ENCODE results near the gene CCDC187. TPM values are rescaled to one million over a fixed set of nuclear protein-coding genes. Genes with fewer than 3 reads are reported as not detected.
A peak's percentile ranks its signal among the peaks of the same experiment; 100 is the strongest.

The CCDC187 gene
- total RNA-seq, 1 experiment from 2014 or later: not detected

GRCh38 chr9:136343121-136343883 lies 39.4 kb upstream of the CCDC187 start:
- Histone ChIP-seq H3K4me1 (replicated peaks) (peaks cover 10% of the 10 kb centered on the region), H3K27ac (no peak overlapping the region), H3K9me3 (replicated peaks) (no peaks in the 10 kb centered on the region), H3K27me3 (replicated peaks) (no peaks in the 10 kb centered on the region), H3K4me3 (no peak overlapping the region), H3K36me3 (peaks cover 96% of the 10 kb centered on the region)
- no peak for DNase-seq (ENCODE audit: low read depth in 1 of 2, low spot score in 2 of 2)

- H3K4me1 ChIP-seq (replicated peaks): peaks cover 19% of the 10 kb centered on the region
- H3K27ac ChIP-seq: no peak overlapping the region
- H3K4me3 ChIP-seq: no peak overlapping the region
- no peaks in the 10 kb centered on the region for H3K9me3 ChIP-seq (replicated peaks)
- peaks cover 98% of the 10 kb centered on the region for H3K36me3 ChIP-seq
- DNase-seq (ENCODE audit: low read depth in 1 of 2, low spot score in 2 of 2): no peak
- no peaks in the 10 kb centered on the region for H3K27me3 ChIP-seq (replicated peaks)
Measured at GRCh38 chr9:136342181-136343120, 38.6 kb upstream of the CCDC187 start.

DNA sequence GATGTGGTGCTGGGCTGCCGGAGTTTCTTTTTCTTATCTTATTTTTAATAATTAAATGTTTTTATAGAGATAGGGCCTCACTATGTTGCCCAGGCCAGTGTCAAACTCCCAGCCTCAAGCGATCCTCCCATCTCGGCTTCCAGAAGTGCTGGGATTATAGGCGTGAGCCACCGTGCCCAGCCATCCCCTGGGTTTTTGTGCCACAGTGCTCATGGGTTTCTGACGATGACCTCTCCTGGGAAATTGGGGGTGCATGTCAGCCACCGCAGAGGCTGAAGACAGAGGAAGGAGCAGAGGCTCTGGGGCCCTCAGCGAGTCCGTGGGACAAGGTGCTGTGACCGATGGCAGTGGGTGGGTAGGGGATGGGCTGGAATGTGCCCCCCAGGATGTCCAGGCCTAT lies 37.9 kb upstream of the CCDC187 start:
- Histone ChIP-seq H3K27ac (no peak overlapping the region), H3K36me3 (peaks cover 98% of the 10 kb centered on the region), H3K4me1 (replicated peaks) (peaks cover 25% of the 10 kb centered on the region), H3K27me3 (replicated peaks) (no peaks in the 10 kb centered on the region), H3K9me3 (replicated peaks) (no peaks in the 10 kb centered on the region), H3K4me3 (no peak overlapping the region)
- DNase-seq (ENCODE audit: low read depth in 1 of 2, low spot score in 2 of 2): no peak

GRCh38 chr9:136341042-136341655 lies 37.3 kb upstream of the CCDC187 start:
- H3K4me3 ChIP-seq: no peak overlapping the region
- DNase-seq (ENCODE audit: low read depth in 1 of 2, low spot score in 2 of 2): no peak
- no peaks in the 10 kb centered on the region for H3K9me3 ChIP-seq (replicated peaks)
- peaks cover 96% of the 10 kb centered on the region for H3K36me3 ChIP-seq
- H3K27me3 ChIP-seq (replicated peaks): no peaks in the 10 kb centered on the region
- peaks cover 32% of the 10 kb centered on the region for H3K4me1 ChIP-seq (replicated peaks)
- no peak overlapping the region for H3K27ac ChIP-seq

- H3K27ac ChIP-seq: no peak overlapping the region
- H3K27me3 ChIP-seq (replicated peaks): no peaks in the 10 kb centered on the region
- DNase-seq (ENCODE audit: low read depth in 1 of 2, low spot score in 2 of 2): no peak
- no peaks in the 10 kb centered on the region for H3K9me3 ChIP-seq (replicated peaks)
- no peak overlapping the region for H3K4me3 ChIP-seq
- H3K36me3 ChIP-seq: peaks cover 92% of the 10 kb centered on the region
- peaks cover 38% of the 10 kb centered on the region for H3K4me1 ChIP-seq (replicated peaks)
Measured at GRCh38 chr9:136340356-136341041, 36.6 kb upstream of the CCDC187 start.

GRCh38 chr9:136339958-136340310 lies 36.0 kb upstream of the CCDC187 start:
- H3K27me3 ChIP-seq (replicated peaks): no peaks in the 10 kb centered on the region
- peaks cover 92% of the 10 kb centered on the region for H3K36me3 ChIP-seq
- H3K4me3 ChIP-seq: no peak overlapping the region
- no peak overlapping the region for H3K27ac ChIP-seq
- DNase-seq (ENCODE audit: low read depth in 1 of 2, low spot score in 2 of 2): no peak
- H3K9me3 ChIP-seq (replicated peaks): no peaks in the 10 kb centered on the region
- H3K4me1 ChIP-seq (replicated peaks): peaks cover 44% of the 10 kb centered on the region

DNA sequence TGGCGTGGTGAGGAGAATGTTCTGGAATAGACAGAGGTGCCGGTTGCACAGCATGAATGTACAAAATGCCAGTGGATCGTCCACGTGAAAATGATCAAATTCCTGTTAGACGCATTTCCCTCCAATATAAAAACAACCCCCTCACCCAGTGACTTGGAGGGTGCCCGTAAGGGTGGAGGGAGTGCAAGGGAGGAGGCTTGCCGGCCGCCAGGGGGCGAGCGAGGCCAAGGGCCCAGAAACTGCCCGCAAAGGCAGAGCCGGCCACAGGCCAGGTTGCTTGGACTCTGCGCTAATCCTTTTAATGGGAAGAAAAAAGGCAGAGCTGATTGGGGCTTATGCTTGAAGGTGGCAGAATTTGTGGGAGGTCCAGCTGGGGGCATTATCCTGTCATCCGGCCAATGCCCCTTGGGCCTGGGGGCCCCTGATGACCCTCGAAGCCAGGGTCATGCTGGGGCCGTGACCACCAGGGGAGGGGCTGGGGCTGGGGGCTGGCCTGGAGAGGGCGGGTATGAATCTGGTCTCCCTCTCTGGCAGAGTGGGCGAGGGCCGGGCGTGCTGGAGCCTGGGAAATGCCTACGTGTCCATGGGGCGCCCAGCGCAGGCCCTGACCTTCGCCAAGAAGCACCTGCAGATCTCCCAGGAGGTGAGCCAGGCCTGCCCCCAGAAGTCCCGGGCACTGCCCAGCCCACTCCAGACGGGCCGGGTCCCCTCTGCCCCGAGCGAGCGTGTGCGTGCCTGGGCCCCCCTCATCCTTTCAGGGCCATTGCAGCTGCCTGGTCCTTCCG lies 35.5 kb upstream of the CCDC187 start:
- Histone ChIP-seq H3K4me3 (no peak overlapping the region), H3K9me3 (replicated peaks) (no peaks in the 10 kb centered on the region), H3K4me1 (replicated peaks) (peaks cover 50% of the 10 kb centered on the region), H3K36me3 (peaks cover 90% of the 10 kb centered on the region), H3K27me3 (replicated peaks) (no peaks in the 10 kb centered on the region), H3K27ac (no peak overlapping the region)
- DNase-seq (ENCODE audit: low read depth in 1 of 2, low spot score in 2 of 2): peak in 1 of 2 experiments; percentile 45

DNA sequence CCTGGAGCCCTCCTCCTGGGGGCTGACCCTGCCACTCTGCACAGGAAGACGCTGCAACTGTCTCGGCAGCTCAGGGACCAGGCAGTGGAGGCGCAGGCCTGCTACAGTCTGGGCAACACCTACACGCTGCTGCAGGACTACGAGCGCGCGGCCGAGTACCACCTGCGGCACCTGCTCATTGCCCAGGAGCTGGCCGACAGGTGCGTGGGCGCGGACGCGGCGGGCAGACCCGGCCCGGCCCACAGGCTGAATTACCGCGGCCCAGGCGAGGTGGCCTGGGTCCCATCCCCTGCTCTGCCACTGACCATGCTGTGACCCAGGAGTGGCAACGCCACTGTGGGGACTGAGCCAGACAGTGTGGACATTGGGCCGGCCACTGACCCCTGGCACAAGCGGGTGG lies 34.6 kb upstream of the CCDC187 start:
- Histone ChIP-seq H3K4me1 (replicated peaks) (peaks cover 58% of the 10 kb centered on the region), H3K36me3 (peaks cover 92% of the 10 kb centered on the region), H3K27me3 (replicated peaks) (no peaks in the 10 kb centered on the region), H3K4me3 (no peak overlapping the region), H3K9me3 (replicated peaks) (no peaks in the 10 kb centered on the region), H3K27ac (no peak overlapping the region)
- DNase-seq (ENCODE audit: low read depth in 1 of 2, low spot score in 2 of 2): no peak

- Histone ChIP-seq H3K27ac (peak overlapping the region; percentile 42), H3K4me3 (no peak overlapping the region), H3K9me3 (replicated peaks) (no peaks in the 10 kb centered on the region), H3K4me1 (replicated peaks) (peaks cover 62% of the 10 kb centered on the region), H3K36me3 (peaks cover 91% of the 10 kb centered on the region), H3K27me3 (replicated peaks) (no peaks in the 10 kb centered on the region)
- DNase-seq (ENCODE audit: low read depth in 1 of 2, low spot score in 2 of 2): peak; percentile 60 to 76
Measured at GRCh38 chr9:136337416-136338395, 33.8 kb upstream of the CCDC187 start.

GRCh38 chr9:136336881-136337280 lies 33.0 kb upstream of the CCDC187 start:
- Histone ChIP-seq H3K36me3 (peaks cover 89% of the 10 kb centered on the region), H3K27me3 (replicated peaks) (no peaks in the 10 kb centered on the region), H3K9me3 (replicated peaks) (no peaks in the 10 kb centered on the region), H3K27ac (peak overlapping the region; percentile 42), H3K4me1 (replicated peaks) (peaks cover 62% of the 10 kb centered on the region), H3K4me3 (peak overlapping the region; percentile 2; the same call in 1 of the 2 replicates)
- DNase-seq (ENCODE audit: low read depth in 1 of 2, low spot score in 2 of 2): no peak

DNA sequence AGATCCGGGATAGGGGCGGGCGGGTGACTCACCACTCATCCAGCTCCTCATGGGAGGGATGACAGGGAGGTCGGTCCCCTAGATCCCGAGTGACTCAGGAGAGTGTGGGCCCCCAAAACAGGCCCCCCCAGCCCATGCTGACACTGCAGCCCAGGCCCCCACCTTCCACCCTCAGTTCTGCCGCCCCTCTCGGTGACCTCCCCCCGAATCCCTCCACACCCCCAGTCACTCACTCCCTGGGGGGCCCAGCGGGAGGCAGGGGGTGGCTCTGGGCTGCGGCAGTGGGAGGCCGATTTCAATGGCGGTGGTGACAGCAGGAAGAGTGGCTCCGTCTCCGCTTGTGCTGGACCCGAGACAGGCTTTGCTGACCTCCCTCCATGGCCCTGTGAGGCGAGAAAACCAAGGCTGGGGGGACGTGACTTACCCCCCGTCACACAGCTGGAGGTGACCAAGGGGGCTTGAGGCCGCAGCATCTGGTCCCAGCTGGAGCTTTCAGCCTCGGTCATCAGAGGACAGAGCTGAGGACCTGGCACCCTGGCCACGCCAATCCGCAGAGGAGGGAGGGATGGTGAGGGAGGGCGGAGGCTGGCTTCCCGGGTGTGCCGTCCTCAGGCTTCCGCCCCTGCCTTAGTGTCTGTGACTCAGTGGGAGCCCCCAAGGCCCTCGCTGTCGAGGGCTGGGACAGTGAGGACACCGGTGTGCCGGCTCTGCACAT lies 32.4 kb upstream of the CCDC187 start:
- peak; percentile 84 to 95 for DNase-seq (ENCODE audit: low read depth in 1 of 2, low spot score in 2 of 2)
- peaks cover 89% of the 10 kb centered on the region for H3K36me3 ChIP-seq
- H3K27ac ChIP-seq: peak overlapping the region; percentile 42
- H3K4me3 ChIP-seq: peak overlapping the region; percentile 2; the same call in 1 of the 2 replicates
- no peaks in the 10 kb centered on the region for H3K27me3 ChIP-seq (replicated peaks)
- H3K9me3 ChIP-seq (replicated peaks): no peaks in the 10 kb centered on the region
- H3K4me1 ChIP-seq (replicated peaks): peaks cover 65% of the 10 kb centered on the region

All from SJSA1 (cell line).